Esophagus muscularis mucosa (tissue), 4 donors: ENCODE results near the gene TEKT4.

Experiments used
- CTCF ChIP-seq, 3 experiments: fragments of 200-600 bp in 2 of 3; fragments of 450-650 bp in 1 of 3; sonication (generic) in 2 of 3; IDR thresholded peaks; one replicate each; pipeline ENCODE4 v1.5.1; 2017 to 2019; ENCODE audit warnings: antibody characterized with exemption in 3 of 3, mild to moderate bottlenecking in 2 of 3, moderate library complexity in 1 of 3
- EP300 ChIP-seq: sonication (generic); formaldehyde crosslinking; IDR thresholded peaks from one replicate; pipeline ENCODE4 v1.6.1; 2017; ENCODE audit warnings: antibody characterized with exemption
- POLR2A ChIP-seq: fragments of 450-650 bp; IDR thresholded peaks from one replicate; pipeline ENCODE4 v1.6.1; 2017; ENCODE audit warnings: antibody characterized with exemption, moderate library complexity, mild to moderate bottlenecking, low read depth

GRCh38 chr2:94923196-94923595 is 52.0 kb downstream of the TEKT4 start:
- TF ChIP-seq POLR2A (no peak), CTCF (IDR thresholded peaks at IDR 0.05) (no peak), EP300 (no peak)
